Upper lobe of left lung (tissue), 4 donors: ENCODE results near the gene TMEM187.

Source experiments
- POLR2AphosphoS5 ChIP-seq, 2 donors: sonication (generic); formaldehyde crosslinking; IDR thresholded peaks; one replicate each; pipeline ENCODE4 v1.5.1; 2017; ENCODE audit warnings: antibody characterized with exemption in 2 of 2
- TF ChIP-seq, protein P1 (sequence below), 6 experiments: fragments of 450-650 bp in 4 of 6; fragments of 200-600 bp in 2 of 6; sonication (generic) in 2 of 6; IDR thresholded peaks; one replicate each; pipeline ENCODE4 v1.5.1; 2016 to 2019; ENCODE audit warnings: antibody characterized with exemption in 6 of 6

GRCh38 chrX:154020536-154021115, 48.1 kb downstream of the TMEM187 start:
- TF ChIP-seq, protein P1, sequence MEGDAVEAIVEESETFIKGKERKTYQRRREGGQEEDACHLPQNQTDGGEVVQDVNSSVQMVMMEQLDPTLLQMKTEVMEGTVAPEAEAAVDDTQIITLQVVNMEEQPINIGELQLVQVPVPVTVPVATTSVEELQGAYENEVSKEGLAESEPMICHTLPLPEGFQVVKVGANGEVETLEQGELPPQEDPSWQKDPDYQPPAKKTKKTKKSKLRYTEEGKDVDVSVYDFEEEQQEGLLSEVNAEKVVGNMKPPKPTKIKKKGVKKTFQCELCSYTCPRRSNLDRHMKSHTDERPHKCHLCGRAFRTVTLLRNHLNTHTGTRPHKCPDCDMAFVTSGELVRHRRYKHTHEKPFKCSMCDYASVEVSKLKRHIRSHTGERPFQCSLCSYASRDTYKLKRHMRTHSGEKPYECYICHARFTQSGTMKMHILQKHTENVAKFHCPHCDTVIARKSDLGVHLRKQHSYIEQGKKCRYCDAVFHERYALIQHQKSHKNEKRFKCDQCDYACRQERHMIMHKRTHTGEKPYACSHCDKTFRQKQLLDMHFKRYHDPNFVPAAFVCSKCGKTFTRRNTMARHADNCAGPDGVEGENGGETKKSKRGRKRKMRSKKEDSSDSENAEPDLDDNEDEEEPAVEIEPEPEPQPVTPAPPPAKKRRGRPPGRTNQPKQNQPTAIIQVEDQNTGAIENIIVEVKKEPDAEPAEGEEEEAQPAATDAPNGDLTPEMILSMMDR (IDR thresholded peaks at IDR 0.05), result no peak
- TF ChIP-seq POLR2AphosphoS5 (IDR thresholded peaks at IDR 0.05), result no peak
